Activated CD4-positive, CD25-positive, alpha-beta regulatory T cell treated with anti-CD3 and anti-CD28 coated beads, Interleukin-2, amount 50 U/mL, for 72 hours (primary cell): ENCODE measurements around the gene GMNN.

Source experiments
- DNase-seq: peaks from one replicate; pipeline ENCODE4 v3.0.0; 2021

GMNN gene

GRCh38 chr6:24818346-24818745, 43.6 kb downstream of the GMNN start:
- DNase-seq: no peak

- no peak for DNase-seq
These were observed 47.2 kb downstream of the GMNN start for GRCh38 chr6:24821860-24822444.

- DNase-seq: no peak
These were observed 48.0 kb downstream of the GMNN start for GRCh38 chr6:24822696-24823095.

GRCh38 chr6:24823185-24823584, 48.4 kb downstream of the GMNN start:
- DNase-seq: no peak

GRCh38 chr6:24824142-24824938, 49.6 kb downstream of the GMNN start:
- no peak for DNase-seq

GRCh38 chr6:24825130-24825630, 50.4 kb downstream of the GMNN start:
- no peak for DNase-seq

- no peak for DNase-seq
These were observed 52.4 kb downstream of the GMNN start for GRCh38 chr6:24827162-24827561.

- DNase-seq: no peak
These were observed 53.2 kb downstream of the GMNN start for GRCh38 chr6:24827970-24828369.

GRCh38 chr6:24829657-24830056, 54.9 kb downstream of the GMNN start:
- DNase-seq: no peak

- DNase-seq: no peak
These were observed 57.3 kb downstream of the GMNN start for GRCh38 chr6:24831771-24832716.

- no peak for DNase-seq
These were observed 58.1 kb downstream of the GMNN start for GRCh38 chr6:24832794-24833193.

- DNase-seq: no peak
These were observed 59.1 kb downstream of the GMNN start for GRCh38 chr6:24833711-24834386.
